Brain microvascular endothelial cell (primary cell): ENCODE results near the gene BCAS1.

ENCODE experiments used
- DNase-seq: peaks from one replicate; pipeline ENCODE4 v3.0.0-alpha.2; 2020
- H3K27ac ChIP-seq: fragments of 250-450 bp; sonication (Bioruptor Pico); 2 replicates; pipeline ENCODE4 v1.5.1; 2020; ENCODE audit warnings: mild to moderate bottlenecking, moderate library complexity
- H3K27me3 ChIP-seq: fragments of 250-450 bp; sonication (Bioruptor Pico); replicated peaks from 2 replicates; pipeline ENCODE4 v1.5.1; 2020; ENCODE audit warnings: mild to moderate bottlenecking
- H3K36me3 ChIP-seq: fragments of 250-450 bp; sonication (Bioruptor Pico); replicated peaks from 2 replicates; pipeline ENCODE4 v1.5.1; 2020; ENCODE audit warnings: mild to moderate bottlenecking
- H3K4me3 ChIP-seq: 2 replicates; pipeline ENCODE4 v1.5.1; 2011; ENCODE audit warnings: low read depth, mild to moderate bottlenecking, control low read depth, low read length, moderate library complexity
- CTCF ChIP-seq: IDR thresholded peaks from 2 replicates; pipeline ENCODE4 v1.5.1; 2011; ENCODE audit warnings: low read depth, mild to moderate bottlenecking, moderate library complexity, low read length, control low read depth, inconsistent platforms; ENCODE audit errors: missing control alignments
- in situ Hi-C: cut with HindIII; loops from 2 replicates; pipeline ENCODE4 v1.10.0; 2017; ENCODE audit warnings: low sequenced_read_pairs, low pct_ligation_motif_present

The BCAS1 gene

GRCh38 chr20:53930651-53931504, 139.5 kb downstream of the BCAS1 start:
- in situ Hi-C loops = no loop called here
- Histone ChIP-seq H3K36me3 (no peaks in the 10 kb centered on the region), H3K4me3 (no peak overlapping the region), H3K27ac (no peak overlapping the region), H3K27me3 (no peaks in the 10 kb centered on the region)
- no peak for DNase-seq
- no peak for TF ChIP-seq CTCF

- Histone ChIP-seq H3K27me3 (no peaks in the 10 kb centered on the region), H3K27ac (no peak overlapping the region), H3K4me3 (no peak overlapping the region), H3K36me3 (no peaks in the 10 kb centered on the region)
- no peak for TF ChIP-seq CTCF
- no peak for DNase-seq
- in situ Hi-C loops = no loop called here
Observed at GRCh38 chr20:53929974-53930650, 140.3 kb downstream of the BCAS1 start.

- Histone ChIP-seq H3K4me3 (no peak overlapping the region), H3K27ac (no peak overlapping the region), H3K27me3 (no peaks in the 10 kb centered on the region), H3K36me3 (no peaks in the 10 kb centered on the region)
- in situ Hi-C loops = no loop called here
- no peak for DNase-seq
- TF ChIP-seq CTCF = no peak
Observed at GRCh38 chr20:53929399-53929798, 141.0 kb downstream of the BCAS1 start.

GRCh38 chr20:53927990-53928389, 142.4 kb downstream of the BCAS1 start:
- Histone ChIP-seq H3K27ac (no peak overlapping the region), H3K36me3 (no peaks in the 10 kb centered on the region), H3K4me3 (no peak overlapping the region), H3K27me3 (no peaks in the 10 kb centered on the region)
- no peak for TF ChIP-seq CTCF
- in situ Hi-C loops = no loop called here
- no peak for DNase-seq

- H3K36me3 ChIP-seq = no peaks in the 10 kb centered on the region
- no peak for TF ChIP-seq CTCF
- peak; percentile 91 for DNase-seq
- peak overlapping the region; percentile 74 for H3K27ac ChIP-seq
- no peaks in the 10 kb centered on the region for H3K27me3 ChIP-seq
- in situ Hi-C loops = no loop called here
- no peak overlapping the region for H3K4me3 ChIP-seq
Observed at GRCh38 chr20:53926428-53927028, 143.9 kb downstream of the BCAS1 start.
